Measurements from ENCODE around the gene TTC39C. TPM values are rescaled to one million over a fixed set of nuclear protein-coding genes. Genes with fewer than 3 reads are reported as not detected.

The TTC39C gene
- polyA plus RNA-seq, 2 of the 4 experiments (the other 2 are of a cell fraction) = 8.7 to 18.4 TPM

GRCh38 chr18:24014062-24014985, at the start of gene TTC39C (continued):
- TF ChIP-seq KDM1A (IDR thresholded peaks at IDR 0.05; ENCODE audit: low read depth) (no peak), PHF8 (IDR thresholded peaks at IDR 0.05; ENCODE audit: borderline replicate concordance, low read depth) (peak; percentile 77), RARB (CRISPR knock-in tag; IDR thresholded peaks at IDR 0.05) (no peak), BHLHE40 (IDR thresholded peaks at IDR 0.05; ENCODE audit: low read depth, low read length) (no peak), CHD2 (IDR thresholded peaks at IDR 0.05; ENCODE audit: low read length, partially characterized antibody) (no peak), HOXB13 (CRISPR knock-in tag; IDR thresholded peaks at IDR 0.05; ENCODE audit: low read depth) (no peak), ZSCAN20 (CRISPR knock-in tag; IDR thresholded peaks at IDR 0.05) (no peak), ZNF302 (CRISPR knock-in tag; IDR thresholded peaks at IDR 0.05) (no peak), RFX5 (IDR thresholded peaks at IDR 0.05) (no peak)

DNA sequence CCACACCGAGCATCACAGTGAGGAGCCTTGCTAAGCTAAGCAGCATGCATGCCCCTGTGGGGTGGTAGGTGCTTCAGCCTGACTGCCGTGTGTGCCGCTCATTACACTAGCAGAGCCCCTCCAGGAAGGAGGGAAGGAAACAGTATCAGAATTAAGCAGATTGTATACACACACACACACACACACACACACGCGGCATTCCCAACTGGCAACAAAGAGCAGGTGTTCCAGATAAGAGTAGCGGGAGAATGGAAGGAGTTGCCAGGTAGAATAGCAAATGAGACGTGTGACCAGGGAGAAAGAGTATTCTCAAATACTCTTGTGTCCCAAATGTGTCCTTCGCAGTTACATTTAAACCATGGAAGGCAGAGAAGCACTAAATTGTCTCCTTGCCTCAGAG, 47.6 kb upstream of the TTC39C start:
- CTCF ChIA-PET = no interaction called here
- Histone ChIP-seq H3K4me1 (peaks cover 9% of the 10 kb centered on the region; the same call in 1 of the 3 replicates), H3K27ac (no peak overlapping the region), H3K9me3 (no peaks in the 10 kb centered on the region), H3K4me3 (no peak overlapping the region), H3K4me2 (no peak overlapping the region)
- no peak for ATAC-seq
- FAIRE-seq = no peak
- POLR2A ChIA-PET = no interaction called here
- 85% methylated on average over 8 of the region's 8 CpGs for WGBS (ENCODE audit: missing lambda C conversion rate)
- no peak for TF ChIP-seq POLR2AphosphoS2 (conservative IDR thresholded peaks at IDR 0.05; ENCODE audit: low read length)
- TF ChIP-seq USF2 (IDR thresholded peaks at IDR 0.05) = no peak
- TF ChIP-seq ZFP36 (IDR thresholded peaks at IDR 0.05; ENCODE audit: borderline replicate concordance, partially characterized antibody) = no peak
- TF ChIP-seq SMC3 (IDR thresholded peaks at IDR 0.05) = no peak
- TF ChIP-seq RCOR1 (IDR thresholded peaks at IDR 0.05; ENCODE audit: low read depth, low read length) = no peak
- TF ChIP-seq RARB (CRISPR knock-in tag; IDR thresholded peaks at IDR 0.05) = no peak
- no peak for TF ChIP-seq NFE2L2 (conservative IDR thresholded peaks at IDR 0.05; ENCODE audit: low read length)
- no peak for TF ChIP-seq SREBF2 (IDR thresholded peaks at IDR 0.05)
- no peak for TF ChIP-seq HOXB5 (CRISPR knock-in tag; IDR thresholded peaks at IDR 0.05)
- TF ChIP-seq, protein P1, sequence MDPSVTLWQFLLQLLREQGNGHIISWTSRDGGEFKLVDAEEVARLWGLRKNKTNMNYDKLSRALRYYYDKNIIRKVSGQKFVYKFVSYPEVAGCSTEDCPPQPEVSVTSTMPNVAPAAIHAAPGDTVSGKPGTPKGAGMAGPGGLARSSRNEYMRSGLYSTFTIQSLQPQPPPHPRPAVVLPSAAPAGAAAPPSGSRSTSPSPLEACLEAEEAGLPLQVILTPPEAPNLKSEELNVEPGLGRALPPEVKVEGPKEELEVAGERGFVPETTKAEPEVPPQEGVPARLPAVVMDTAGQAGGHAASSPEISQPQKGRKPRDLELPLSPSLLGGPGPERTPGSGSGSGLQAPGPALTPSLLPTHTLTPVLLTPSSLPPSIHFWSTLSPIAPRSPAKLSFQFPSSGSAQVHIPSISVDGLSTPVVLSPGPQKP (IDR thresholded peaks at IDR 0.05; ENCODE audit: low read depth, low read length) = no peak
- no peak for TF ChIP-seq FOXS1 (CRISPR knock-in tag; IDR thresholded peaks at IDR 0.05)
- DNase-seq (ENCODE audit: low read depth in 1 of 2, low spot score in 1 of 2) = no peak

DNA sequence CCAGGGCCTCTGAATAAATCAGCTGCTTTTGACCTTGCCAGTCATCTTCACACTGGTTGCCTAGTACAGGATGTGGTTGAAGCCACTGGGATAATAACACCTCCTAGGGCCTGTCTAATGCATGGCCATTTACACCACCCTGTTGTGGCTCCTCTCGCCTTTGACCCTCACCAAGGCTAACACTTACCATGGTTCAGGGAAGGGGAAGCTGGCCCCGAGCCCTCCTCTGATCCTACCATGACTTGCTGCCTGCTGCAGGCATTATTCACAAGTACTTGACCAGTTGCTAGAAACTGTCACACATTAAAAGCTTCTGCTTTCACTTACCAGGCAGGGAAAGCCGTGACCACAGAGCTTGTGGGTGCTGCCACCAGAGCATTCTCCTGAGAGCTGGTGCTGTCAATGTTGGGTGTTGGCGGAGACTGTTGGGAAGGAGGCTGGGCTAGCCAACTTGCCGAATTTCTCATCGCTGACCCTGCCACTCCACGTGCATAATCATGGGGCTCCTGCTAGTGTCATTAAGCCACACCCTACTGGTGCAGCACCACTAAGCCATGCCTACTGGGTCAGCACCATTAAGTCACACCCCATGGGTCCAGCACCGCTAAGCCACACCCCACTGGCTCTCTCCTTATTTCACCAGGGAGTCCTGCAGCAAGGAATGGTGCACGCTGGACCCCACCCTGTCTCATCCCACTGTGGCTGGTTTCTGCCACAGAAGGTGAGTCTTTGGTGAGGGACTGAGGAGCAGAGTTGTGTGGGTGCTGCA, 47.0 kb upstream of the TTC39C start:
- ChIA-PET CTCF (no interaction called here), POLR2A (no interaction called here)
- Histone ChIP-seq H3K27ac (no peak overlapping the region), H3K4me3 (no peak overlapping the region), H3K9me3 (no peaks in the 10 kb centered on the region), H3K4me1 (peaks cover 9% of the 10 kb centered on the region; the same call in 1 of the 3 replicates), H3K4me2 (no peak overlapping the region)
- DNase-seq (ENCODE audit: low read depth in 1 of 2, low spot score in 1 of 2) = no peak
- ATAC-seq = no peak; a peak in 1 of 6 replicates
- 84% methylated on average over 7 of the region's 9 CpGs for WGBS (ENCODE audit: missing lambda C conversion rate)
- no peak for FAIRE-seq
- TF ChIP-seq RNF2 (IDR thresholded peaks at IDR 0.05; ENCODE audit: borderline replicate concordance, low read depth) = no peak
- TF ChIP-seq RAD21 (conservative IDR thresholded peaks at IDR 0.05 in 1 of 2, IDR thresholded peaks at IDR 0.05 in 1 of 2) = no peak
- TF ChIP-seq MAZ (IDR thresholded peaks at IDR 0.05; ENCODE audit: borderline replicate concordance, low read depth, low read length) = no peak
- no peak for TF ChIP-seq CBX8 (IDR thresholded peaks at IDR 0.05)
- TF ChIP-seq RCOR1 (IDR thresholded peaks at IDR 0.05; ENCODE audit: low read depth, low read length) = no peak
- no peak for TF ChIP-seq MYC (IDR thresholded peaks at IDR 0.05; ENCODE audit: borderline replicate concordance, low read length)
- no peak for TF ChIP-seq MAFK (IDR thresholded peaks at IDR 0.05; ENCODE audit: partially characterized antibody)
- no peak for TF ChIP-seq EP300 (IDR thresholded peaks at IDR 0.05)
- TF ChIP-seq USF2 (IDR thresholded peaks at IDR 0.05) = no peak
- no peak for TF ChIP-seq PHF8 (IDR thresholded peaks at IDR 0.05; ENCODE audit: borderline replicate concordance, low read depth)
- TF ChIP-seq, protein P2, sequence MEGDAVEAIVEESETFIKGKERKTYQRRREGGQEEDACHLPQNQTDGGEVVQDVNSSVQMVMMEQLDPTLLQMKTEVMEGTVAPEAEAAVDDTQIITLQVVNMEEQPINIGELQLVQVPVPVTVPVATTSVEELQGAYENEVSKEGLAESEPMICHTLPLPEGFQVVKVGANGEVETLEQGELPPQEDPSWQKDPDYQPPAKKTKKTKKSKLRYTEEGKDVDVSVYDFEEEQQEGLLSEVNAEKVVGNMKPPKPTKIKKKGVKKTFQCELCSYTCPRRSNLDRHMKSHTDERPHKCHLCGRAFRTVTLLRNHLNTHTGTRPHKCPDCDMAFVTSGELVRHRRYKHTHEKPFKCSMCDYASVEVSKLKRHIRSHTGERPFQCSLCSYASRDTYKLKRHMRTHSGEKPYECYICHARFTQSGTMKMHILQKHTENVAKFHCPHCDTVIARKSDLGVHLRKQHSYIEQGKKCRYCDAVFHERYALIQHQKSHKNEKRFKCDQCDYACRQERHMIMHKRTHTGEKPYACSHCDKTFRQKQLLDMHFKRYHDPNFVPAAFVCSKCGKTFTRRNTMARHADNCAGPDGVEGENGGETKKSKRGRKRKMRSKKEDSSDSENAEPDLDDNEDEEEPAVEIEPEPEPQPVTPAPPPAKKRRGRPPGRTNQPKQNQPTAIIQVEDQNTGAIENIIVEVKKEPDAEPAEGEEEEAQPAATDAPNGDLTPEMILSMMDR (IDR thresholded peaks at IDR 0.05) = no peak
- TF ChIP-seq BCL3 (IDR thresholded peaks at IDR 0.05) = no peak
